Measurements from ENCODE around the gene EFNA1. TPM values are rescaled to one million over a fixed set of nuclear protein-coding genes. Genes with fewer than 3 reads are reported as not detected.

Gene EFNA1
- total and polyA plus RNA-seq, 2 of the 13 experiments (the other 11 are each of a cell fraction or from before 2014, with no cell fraction given): 81.8 to 874 TPM

DNA sequence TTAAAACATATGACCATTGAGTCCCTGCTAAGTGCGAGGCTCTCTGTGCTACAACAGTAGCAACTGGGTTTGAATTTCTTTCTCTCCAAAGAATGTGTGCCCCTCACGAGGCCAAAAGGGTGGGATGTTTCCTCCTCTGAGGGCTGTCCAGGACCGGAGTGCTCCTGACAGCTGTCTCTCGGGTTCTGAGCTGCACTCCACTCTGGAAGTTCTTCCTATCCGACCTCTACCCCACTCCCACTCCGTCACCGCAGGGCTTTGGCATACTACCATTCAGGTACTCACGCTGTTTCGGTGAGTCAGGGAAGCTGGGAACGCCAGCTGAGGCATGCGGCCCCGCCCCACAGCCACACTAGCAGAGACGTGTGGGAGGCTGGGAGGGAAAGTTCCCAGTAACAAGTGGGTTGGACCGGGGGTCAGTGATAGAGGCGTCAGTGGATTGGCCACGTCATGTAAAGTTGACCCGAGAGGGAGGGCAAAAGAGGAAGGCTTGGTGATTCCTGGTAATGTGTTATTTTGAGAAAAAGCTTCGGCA is 7.3 kb downstream of the EFNA1 start (continued):
- no peak for TF ChIP-seq ZNF512B (CRISPR knock-in tag; IDR thresholded peaks at IDR 0.05; ENCODE audit: borderline replicate concordance)
- 0 out of 2 replicates have a peak, but pooled peaks have one; percentile 87 for TF ChIP-seq CREB3 (CRISPR knock-in tag; IDR thresholded peaks at IDR 0.05)
- no peak for TF ChIP-seq GLI4 (CRISPR knock-in tag; IDR thresholded peaks at IDR 0.05; ENCODE audit: borderline replicate concordance)
- TF ChIP-seq, protein P1, sequence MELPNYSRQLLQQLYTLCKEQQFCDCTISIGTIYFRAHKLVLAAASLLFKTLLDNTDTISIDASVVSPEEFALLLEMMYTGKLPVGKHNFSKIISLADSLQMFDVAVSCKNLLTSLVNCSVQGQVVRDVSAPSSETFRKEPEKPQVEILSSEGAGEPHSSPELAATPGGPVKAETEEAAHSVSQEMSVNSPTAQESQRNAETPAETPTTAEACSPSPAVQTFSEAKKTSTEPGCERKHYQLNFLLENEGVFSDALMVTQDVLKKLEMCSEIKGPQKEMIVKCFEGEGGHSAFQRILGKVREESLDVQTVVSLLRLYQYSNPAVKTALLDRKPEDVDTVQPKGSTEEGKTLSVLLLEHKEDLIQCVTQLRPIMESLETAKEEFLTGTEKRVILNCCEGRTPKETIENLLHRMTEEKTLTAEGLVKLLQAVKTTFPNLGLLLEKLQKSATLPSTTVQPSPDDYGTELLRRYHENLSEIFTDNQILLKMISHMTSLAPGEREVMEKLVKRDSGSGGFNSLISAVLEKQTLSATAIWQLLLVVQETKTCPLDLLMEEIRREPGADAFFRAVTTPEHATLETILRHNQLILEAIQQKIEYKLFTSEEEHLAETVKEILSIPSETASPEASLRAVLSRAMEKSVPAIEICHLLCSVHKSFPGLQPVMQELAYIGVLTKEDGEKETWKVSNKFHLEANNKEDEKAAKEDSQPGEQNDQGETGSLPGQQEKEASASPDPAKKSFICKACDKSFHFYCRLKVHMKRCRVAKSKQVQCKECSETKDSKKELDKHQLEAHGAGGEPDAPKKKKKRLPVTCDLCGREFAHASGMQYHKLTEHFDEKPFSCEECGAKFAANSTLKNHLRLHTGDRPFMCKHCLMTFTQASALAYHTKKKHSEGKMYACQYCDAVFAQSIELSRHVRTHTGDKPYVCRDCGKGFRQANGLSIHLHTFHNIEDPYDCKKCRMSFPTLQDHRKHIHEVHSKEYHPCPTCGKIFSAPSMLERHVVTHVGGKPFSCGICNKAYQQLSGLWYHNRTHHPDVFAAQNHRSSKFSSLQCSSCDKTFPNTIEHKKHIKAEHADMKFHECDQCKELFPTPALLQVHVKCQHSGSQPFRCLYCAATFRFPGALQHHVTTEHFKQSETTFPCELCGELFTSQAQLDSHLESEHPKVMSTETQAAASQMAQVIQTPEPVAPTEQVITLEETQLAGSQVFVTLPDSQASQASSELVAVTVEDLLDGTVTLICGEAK (IDR thresholded peaks at IDR 0.05): no peak
- TF ChIP-seq, protein P1 (CRISPR knock-in tag; IDR thresholded peaks at IDR 0.05): no peak; the same call in 1 of the 2 replicates
- TF ChIP-seq ZNF678 (CRISPR knock-in tag; IDR thresholded peaks at IDR 0.05): no peak
- TF ChIP-seq, protein P2, sequence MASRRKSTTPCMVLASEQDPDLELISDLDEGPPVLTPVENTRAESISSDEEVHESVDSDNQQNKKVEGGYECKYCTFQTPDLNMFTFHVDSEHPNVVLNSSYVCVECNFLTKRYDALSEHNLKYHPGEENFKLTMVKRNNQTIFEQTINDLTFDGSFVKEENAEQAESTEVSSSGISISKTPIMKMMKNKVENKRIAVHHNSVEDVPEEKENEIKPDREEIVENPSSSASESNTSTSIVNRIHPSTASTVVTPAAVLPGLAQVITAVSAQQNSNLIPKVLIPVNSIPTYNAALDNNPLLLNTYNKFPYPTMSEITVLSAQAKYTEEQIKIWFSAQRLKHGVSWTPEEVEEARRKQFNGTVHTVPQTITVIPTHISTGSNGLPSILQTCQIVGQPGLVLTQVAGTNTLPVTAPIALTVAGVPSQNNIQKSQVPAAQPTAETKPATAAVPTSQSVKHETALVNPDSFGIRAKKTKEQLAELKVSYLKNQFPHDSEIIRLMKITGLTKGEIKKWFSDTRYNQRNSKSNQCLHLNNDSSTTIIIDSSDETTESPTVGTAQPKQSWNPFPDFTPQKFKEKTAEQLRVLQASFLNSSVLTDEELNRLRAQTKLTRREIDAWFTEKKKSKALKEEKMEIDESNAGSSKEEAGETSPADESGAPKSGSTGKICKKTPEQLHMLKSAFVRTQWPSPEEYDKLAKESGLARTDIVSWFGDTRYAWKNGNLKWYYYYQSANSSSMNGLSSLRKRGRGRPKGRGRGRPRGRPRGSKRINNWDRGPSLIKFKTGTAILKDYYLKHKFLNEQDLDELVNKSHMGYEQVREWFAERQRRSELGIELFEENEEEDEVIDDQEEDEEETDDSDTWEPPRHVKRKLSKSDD (CRISPR knock-in tag; IDR thresholded peaks at IDR 0.05; ENCODE audit: low read depth): no peak
- TF ChIP-seq ZNF75D (CRISPR knock-in tag; IDR thresholded peaks at IDR 0.05; ENCODE audit: borderline replicate concordance): no peak
- TF ChIP-seq ZNF703 (CRISPR knock-in tag; IDR thresholded peaks at IDR 0.05; ENCODE audit: borderline replicate concordance): no peak
- TF ChIP-seq ZNF615 (CRISPR knock-in tag; IDR thresholded peaks at IDR 0.05; ENCODE audit: borderline replicate concordance): no peak
- TF ChIP-seq ZNF431 (CRISPR knock-in tag; IDR thresholded peaks at IDR 0.05; ENCODE audit: borderline replicate concordance, low read depth): 0 out of 2 replicates have a peak, but pooled peaks have one; percentile 23

Measured in HepG2 (cell line).